ENCODE results near the gene RNF208. TPM values are rescaled to one million over a fixed set of nuclear protein-coding genes. Genes with fewer than 3 reads are reported as not detected.

The RNF208 gene
- total RNA-seq, 1 experiment from 2014 or later: not detected

Other genes with a start within 250 kb of the RNF208 start
- not detected in 2 replicates for gene PTGDS, start 244.7 kb downstream of the RNF208 start, total RNA-seq (2014; rRNA removed; shearing (Covaris generic); ENCODE audit: low replicate concordance)
- not detected in 2 replicates for gene LCNL1, start 239.2 kb downstream of the RNF208 start, total RNA-seq (2014; rRNA removed; shearing (Covaris generic); ENCODE audit: low replicate concordance)
- gene PAXX, start 229.8 kb downstream of the RNF208 start, total RNA-seq (2014; rRNA removed; shearing (Covaris generic); ENCODE audit: low replicate concordance): 27.5 and 63.0 TPM in 2 replicates
- gene CLIC3, start 225.7 kb downstream of the RNF208 start, total RNA-seq (2014; rRNA removed; shearing (Covaris generic); ENCODE audit: low replicate concordance): not detected in 2 replicates
- 10.9 and 11.7 TPM in 2 replicates for gene ABCA2, start 194.0 kb downstream of the RNF208 start, total RNA-seq (2014; rRNA removed; shearing (Covaris generic); ENCODE audit: low replicate concordance)
- gene FUT7, start 190.2 kb downstream of the RNF208 start, total RNA-seq (2014; rRNA removed; shearing (Covaris generic); ENCODE audit: low replicate concordance): not detected in 2 replicates
- gene NPDC1, start 176.1 kb downstream of the RNF208 start, total RNA-seq (2014; rRNA removed; shearing (Covaris generic); ENCODE audit: low replicate concordance): 86.9 and 253 TPM in 2 replicates
- not detected in 2 replicates for gene ENTPD2, start 168.2 kb downstream of the RNF208 start, total RNA-seq (2014; rRNA removed; shearing (Covaris generic); ENCODE audit: low replicate concordance)
- 20.8 and 32.5 TPM in 2 replicates for gene SAPCD2, start 151.7 kb downstream of the RNF208 start, total RNA-seq (2014; rRNA removed; shearing (Covaris generic); ENCODE audit: low replicate concordance)
- 8.2 and 12.2 TPM in 2 replicates for gene UAP1L1, start 144.7 kb downstream of the RNF208 start, total RNA-seq (2014; rRNA removed; shearing (Covaris generic); ENCODE audit: low replicate concordance)
- gene MAN1B1, start 135.3 kb downstream of the RNF208 start, total RNA-seq (2014; rRNA removed; shearing (Covaris generic); ENCODE audit: low replicate concordance): 77.1 and 83.1 TPM in 2 replicates
- 53.6 and 57.8 TPM in 2 replicates for gene DPP7, start 107.5 kb downstream of the RNF208 start, total RNA-seq (2014; rRNA removed; shearing (Covaris generic); ENCODE audit: low replicate concordance)
- gene GRIN1, start 83.1 kb downstream of the RNF208 start, total RNA-seq (2014; rRNA removed; shearing (Covaris generic); ENCODE audit: low replicate concordance): not detected in 2 replicates
- gene LRRC26, start 52.2 kb downstream of the RNF208 start, total RNA-seq (2014; rRNA removed; shearing (Covaris generic); ENCODE audit: low replicate concordance): not detected in 2 replicates
- gene TMEM210, start 50.2 kb downstream of the RNF208 start, total RNA-seq (2014; rRNA removed; shearing (Covaris generic); ENCODE audit: low replicate concordance): not detected in 2 replicates
- 31.1 and 34.6 TPM in 2 replicates for gene ANAPC2, start 33.7 kb downstream of the RNF208 start, total RNA-seq (2014; rRNA removed; shearing (Covaris generic); ENCODE audit: low replicate concordance)
- gene SSNA1, start 33.6 kb downstream of the RNF208 start, total RNA-seq (2014; rRNA removed; shearing (Covaris generic); ENCODE audit: low replicate concordance): 161 and 267 TPM in 2 replicates
- gene TPRN, start 21.5 kb downstream of the RNF208 start, total RNA-seq (2014; rRNA removed; shearing (Covaris generic); ENCODE audit: low replicate concordance): 6.2 and 12.0 TPM in 2 replicates
- gene TMEM203, start 16.6 kb downstream of the RNF208 start, total RNA-seq (2014; rRNA removed; shearing (Covaris generic); ENCODE audit: low replicate concordance): 33.5 and 61.7 TPM in 2 replicates
- gene NDOR1, start 16.5 kb downstream of the RNF208 start, total RNA-seq (2014; rRNA removed; shearing (Covaris generic); ENCODE audit: low replicate concordance): 2.0 and 5.7 TPM in 2 replicates
- gene CYSRT1, start 2.9 kb upstream of the RNF208 start, total RNA-seq (2014; rRNA removed; shearing (Covaris generic); ENCODE audit: low replicate concordance): 0.89 and 1.5 TPM in 2 replicates
- gene RNF224, start 5.3 kb upstream of the RNF208 start, total RNA-seq (2014; rRNA removed; shearing (Covaris generic); ENCODE audit: low replicate concordance): not detected in 2 replicates
- gene SLC34A3, start 8.7 kb upstream of the RNF208 start, total RNA-seq (2014; rRNA removed; shearing (Covaris generic); ENCODE audit: low replicate concordance): not detected in 2 replicates
- gene TUBB4B, start 19.0 kb upstream of the RNF208 start, total RNA-seq (2014; rRNA removed; shearing (Covaris generic); ENCODE audit: low replicate concordance): 577 and 829 TPM in 2 replicates
- gene STPG3, start 29.0 kb upstream of the RNF208 start, total RNA-seq (2014; rRNA removed; shearing (Covaris generic); ENCODE audit: low replicate concordance): not detected in 2 replicates
- 56.3 and 75.6 TPM in 2 replicates for gene NELFB, start 33.1 kb upstream of the RNF208 start, total RNA-seq (2014; rRNA removed; shearing (Covaris generic); ENCODE audit: low replicate concordance)
- 2.3 and 2.9 TPM in 2 replicates for gene TOR4A, start 55.5 kb upstream of the RNF208 start, total RNA-seq (2014; rRNA removed; shearing (Covaris generic); ENCODE audit: low replicate concordance)
- gene NRARP, start 80.0 kb upstream of the RNF208 start, total RNA-seq (2014; rRNA removed; shearing (Covaris generic); ENCODE audit: low replicate concordance): 0.16 TPM in 1 of 2 replicates, not detected in the other
- 1.2 TPM in 2 replicates for gene EXD3, start 200.9 kb upstream of the RNF208 start, total RNA-seq (2014; rRNA removed; shearing (Covaris generic); ENCODE audit: low replicate concordance)
- gene NOXA1, start 201.2 kb upstream of the RNF208 start, total RNA-seq (2014; rRNA removed; shearing (Covaris generic); ENCODE audit: low replicate concordance): not detected in 2 replicates
- gene ENTPD8, start 219.1 kb upstream of the RNF208 start, total RNA-seq (2014; rRNA removed; shearing (Covaris generic); ENCODE audit: low replicate concordance): not detected in 2 replicates
- gene NSMF, start 237.1 kb upstream of the RNF208 start, total RNA-seq (2014; rRNA removed; shearing (Covaris generic); ENCODE audit: low replicate concordance): 21.7 and 29.1 TPM in 2 replicates

All from MG63 (cell line).